NCI-H2196 treated with DMSO at 0.1 percent for 48 hours (cell line): ENCODE measurements around the gene MRNIP.

Experiments used
- DNase-seq: peaks from one replicate; lab custom pipeline; 2025; ENCODE audit not compliant: unreplicated experiment; lab: John Stamatoyannopoulos, UW

The MRNIP gene

GRCh38 chr5:179822444-179822990, 36.1 kb downstream of the MRNIP start:
- DNase-seq, result no peak

- no peak for DNase-seq
Observed at GRCh38 chr5:179822059-179822432, 36.6 kb downstream of the MRNIP start.

GRCh38 chr5:179821298-179822058, 37.1 kb downstream of the MRNIP start:
- peak; percentile 86 for DNase-seq

GRCh38 chr5:179820483-179821297, 37.9 kb downstream of the MRNIP start, which contains the start of gene SQSTM1:
SQSTM1 (plus strand) TSS chr5:179820905; CDS start chr5:179820937, 32 bp downstream.
- peak; percentile 44 for DNase-seq

GRCh38 chr5:179820127-179820482, 38.5 kb downstream of the MRNIP start:
- DNase-seq, result no peak

- DNase-seq, result peak; percentile 88
Observed at GRCh38 chr5:179819296-179820126, 39.1 kb downstream of the MRNIP start.

GRCh38 chr5:179818746-179819295, 39.8 kb downstream of the MRNIP start:
- peak; percentile 90 for DNase-seq

- DNase-seq, result no peak
Observed at GRCh38 chr5:179817890-179818745, 40.5 kb downstream of the MRNIP start.

- DNase-seq, result no peak
Observed at GRCh38 chr5:179817470-179817840, 41.2 kb downstream of the MRNIP start.

- no peak for DNase-seq
Observed at GRCh38 chr5:179816796-179817469, 41.7 kb downstream of the MRNIP start.

- no peak for DNase-seq
Observed at GRCh38 chr5:179816401-179816795, 42.2 kb downstream of the MRNIP start.

- no peak for DNase-seq
Observed at GRCh38 chr5:179815491-179816249, 42.9 kb downstream of the MRNIP start.

- DNase-seq, result no peak
Observed at GRCh38 chr5:179814090-179814489, 44.5 kb downstream of the MRNIP start.

- DNase-seq, result no peak
Observed at GRCh38 chr5:179812997-179813607, 45.5 kb downstream of the MRNIP start.

GRCh38 chr5:179812135-179812825, 46.3 kb downstream of the MRNIP start:
- DNase-seq, result no peak

GRCh38 chr5:179806250-179807048, 52.2 kb downstream of the MRNIP start, which contains the start of gene MGAT4B:
MGAT4B (minus strand) TSS chr5:179806866; CDS start chr5:179806583, 283 bp downstream.
- peak; percentile 52 for DNase-seq
